A673 (cell line): ENCODE data around the gene B3GALNT1. TPM values are rescaled to one million over a fixed set of nuclear protein-coding genes. Genes with fewer than 3 reads are reported as not detected.
A peak's percentile ranks its signal among the peaks of the same experiment; 100 is the strongest.

ENCODE experiments used
- BruUV-seq: library from RNA; stranded (reverse); fragments of 400-500 nt; replicated peaks from 2 replicates; lab custom pipeline; 2021; lab: Mats Ljungman, UMichigan
- CTCF ChIA-PET: fragments of 300-600 bp; sonication (Branson Sonifier 250); formaldehyde crosslinking; loops from one replicate; lab custom pipeline; 2022; ENCODE audit warnings: antibody characterized with exemption; lab: Charles Lee
- POLR2A ChIA-PET: fragments of 300-600 bp; sonication (Branson Sonifier 250); formaldehyde crosslinking; loops from one replicate; lab custom pipeline; 2022; ENCODE audit warnings: antibody characterized with exemption; ENCODE audit not compliant: low non-redundant PET; lab: Charles Lee
- DNase-seq: peaks from one replicate; pipeline ENCODE4 v3.0.0-alpha.2; 2015; ENCODE audit warnings: low spot score
- H3K27ac ChIP-seq: fragments of 200-600 bp; sonication (generic); 2 replicates; pipeline ENCODE4 v1.5.1; 2016; ENCODE audit warnings: mixed run types, low read depth, mild to moderate bottlenecking, mixed read lengths, antibody characterized with exemption, low read length; ENCODE audit not compliant: poor library complexity, severe bottlenecking
- H3K27me3 ChIP-seq: fragments of 200-600 bp; sonication (generic); replicated peaks from 2 replicates; pipeline ENCODE4 v1.6.1; 2017; ENCODE audit warnings: mixed run types, low read depth, mild to moderate bottlenecking, mixed read lengths, antibody characterized with exemption, low read length; ENCODE audit not compliant: insufficient read depth, poor library complexity
- H3K36me3 ChIP-seq: fragments of 200-600 bp; sonication (generic); 2 replicates; pipeline ENCODE4 v1.6.1; 2016; ENCODE audit warnings: mixed run types, mild to moderate bottlenecking, mixed read lengths, antibody characterized with exemption, low read length; ENCODE audit not compliant: insufficient read depth, poor library complexity, severe bottlenecking
- H3K4me1 ChIP-seq: fragments of 200-600 bp; sonication (generic); 2 replicates; pipeline ENCODE4 v1.6.1; 2017; ENCODE audit warnings: mixed run types, mild to moderate bottlenecking, mixed read lengths, antibody characterized with exemption, low read length; ENCODE audit not compliant: insufficient read depth, poor library complexity, severe bottlenecking
- H3K4me3 ChIP-seq: fragments of 200-600 bp; sonication (generic); 2 replicates; pipeline ENCODE4 v1.5.1; 2016; ENCODE audit warnings: low read depth, mixed run types, mild to moderate bottlenecking, mixed read lengths, low read length; ENCODE audit not compliant: poor library complexity, severe bottlenecking
- H3K9me3 ChIP-seq: fragments of 200-600 bp; sonication (generic); 2 replicates; pipeline ENCODE4 v1.6.1; 2016; ENCODE audit warnings: mixed run types, low read depth, mild to moderate bottlenecking, mixed read lengths, antibody characterized with exemption, low read length; ENCODE audit not compliant: poor library complexity, severe bottlenecking
- EZH2 ChIP-seq: fragments of 200-600 bp; sonication (generic); IDR thresholded peaks from 2 replicates; pipeline ENCODE4 v1.6.1; 2017; ENCODE audit warnings: borderline replicate concordance, low read depth, mild to moderate bottlenecking, mixed read lengths, antibody characterized with exemption, low read length; ENCODE audit not compliant: poor library complexity, severe bottlenecking
- intact Hi-C: fragments of 100-400 bp; cut with micrococcal nuclease; formaldehyde crosslinking; loops from one replicate; pipeline ENCODE4 v1.10.0; 2022; ENCODE audit not compliant: unreplicated experiment
- total RNA-seq: library from RNA; stranded (reverse); gene quantifications from 2 replicates; pipeline ENCODE4 v1.2.3, GENCODE V29; 2021
- TF ChIP-seq, protein P1 (sequence below): fragments of 300-800, 200-600 bp; sonication (generic); conservative IDR thresholded peaks from 2 replicates; pipeline ENCODE4 v1.5.1; 2017; ENCODE audit warnings: low read depth, mild to moderate bottlenecking, antibody characterized with exemption, low read length, moderate library complexity, mixed read lengths

The B3GALNT1 gene
- total RNA-seq, 1 experiment from 2014 or later = 3.0 TPM

DNA sequence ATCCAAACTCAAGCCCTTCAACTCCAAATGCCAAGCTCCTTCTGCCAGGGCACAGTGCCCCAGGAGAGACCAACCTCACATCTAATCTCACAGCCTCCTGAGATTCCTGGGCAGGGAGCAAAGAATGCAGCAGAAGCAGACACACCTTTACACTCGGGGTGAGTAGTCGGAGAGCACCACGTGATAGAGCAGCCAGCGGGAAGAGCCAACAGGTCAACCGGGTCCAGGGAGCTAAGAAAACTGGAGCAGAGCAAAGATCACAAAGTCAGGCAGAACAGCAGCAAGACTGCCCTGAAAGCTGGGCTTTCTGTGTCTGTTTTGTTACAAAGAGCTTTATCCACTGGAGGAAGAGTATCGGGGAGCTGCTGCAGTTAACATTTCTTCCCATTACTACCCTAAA, 4.2 kb downstream of the B3GALNT1 start:
- Histone ChIP-seq H3K9me3 (no peaks in the 10 kb centered on the region), H3K4me1 (no peaks in the 10 kb centered on the region), H3K4me3 (no peak overlapping the region), H3K27ac (no peak overlapping the region), H3K27me3 (peaks cover 16% of the 10 kb centered on the region), H3K36me3 (no peaks in the 10 kb centered on the region)
- ChIA-PET CTCF (no interaction called here), POLR2A (no interaction called here)
- no peak for DNase-seq
- TF ChIP-seq, protein P1, sequence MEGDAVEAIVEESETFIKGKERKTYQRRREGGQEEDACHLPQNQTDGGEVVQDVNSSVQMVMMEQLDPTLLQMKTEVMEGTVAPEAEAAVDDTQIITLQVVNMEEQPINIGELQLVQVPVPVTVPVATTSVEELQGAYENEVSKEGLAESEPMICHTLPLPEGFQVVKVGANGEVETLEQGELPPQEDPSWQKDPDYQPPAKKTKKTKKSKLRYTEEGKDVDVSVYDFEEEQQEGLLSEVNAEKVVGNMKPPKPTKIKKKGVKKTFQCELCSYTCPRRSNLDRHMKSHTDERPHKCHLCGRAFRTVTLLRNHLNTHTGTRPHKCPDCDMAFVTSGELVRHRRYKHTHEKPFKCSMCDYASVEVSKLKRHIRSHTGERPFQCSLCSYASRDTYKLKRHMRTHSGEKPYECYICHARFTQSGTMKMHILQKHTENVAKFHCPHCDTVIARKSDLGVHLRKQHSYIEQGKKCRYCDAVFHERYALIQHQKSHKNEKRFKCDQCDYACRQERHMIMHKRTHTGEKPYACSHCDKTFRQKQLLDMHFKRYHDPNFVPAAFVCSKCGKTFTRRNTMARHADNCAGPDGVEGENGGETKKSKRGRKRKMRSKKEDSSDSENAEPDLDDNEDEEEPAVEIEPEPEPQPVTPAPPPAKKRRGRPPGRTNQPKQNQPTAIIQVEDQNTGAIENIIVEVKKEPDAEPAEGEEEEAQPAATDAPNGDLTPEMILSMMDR = no peak
- no peak for TF ChIP-seq EZH2
- intact Hi-C loops = no loop called here
- no TSS peak for BruUV-seq

DNA sequence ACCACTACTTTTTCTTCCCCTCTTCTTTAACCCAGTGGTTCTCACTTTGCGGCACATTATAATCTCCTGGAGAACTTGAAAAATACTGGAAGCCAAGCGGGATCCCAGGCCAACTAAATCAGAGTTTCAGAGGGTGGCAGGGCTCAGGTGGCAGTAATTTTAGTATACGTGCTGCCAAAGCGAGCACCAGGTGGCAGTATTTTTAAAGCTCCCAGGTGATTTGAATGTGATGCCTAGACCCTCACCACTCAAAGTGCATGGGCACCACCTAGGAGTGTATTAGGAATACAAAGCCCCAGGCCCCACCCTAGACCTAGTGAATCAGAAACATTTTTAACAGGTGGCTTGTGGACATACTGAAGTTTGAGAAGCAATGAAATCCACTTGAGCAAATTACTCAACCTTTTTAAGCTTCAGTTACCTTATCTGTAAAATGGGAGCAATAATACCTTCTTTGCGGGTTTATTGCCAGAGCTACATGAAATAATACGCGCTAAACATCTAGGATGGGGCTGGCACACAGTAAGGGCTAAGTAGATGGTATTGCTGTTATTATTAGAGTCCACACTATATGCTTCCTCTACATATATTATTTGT, 8.3 kb downstream of the B3GALNT1 start:
- ChIA-PET CTCF (interaction anchor here (0.6 kb wide), 1 partner anchor 41 kb away, joined by 12 read pairs; no protein-coding TSS in a partner anchor), POLR2A (no interaction called here)
- Histone ChIP-seq H3K9me3 (no peaks in the 10 kb centered on the region), H3K27me3 (no peaks in the 10 kb centered on the region), H3K27ac (no peak overlapping the region), H3K4me3 (no peak overlapping the region), H3K4me1 (no peaks in the 10 kb centered on the region), H3K36me3 (no peaks in the 10 kb centered on the region)
- no peak for TF ChIP-seq EZH2
- TF ChIP-seq, protein P1 = peak; percentile 34; the same call in 1 of the 2 replicates
- BruUV-seq = no TSS peak
- no peak for DNase-seq
- intact Hi-C loops = loop anchor here (5.0 kb wide), 1 partner anchor 175 kb away; no protein-coding TSS in a partner anchor

DNA sequence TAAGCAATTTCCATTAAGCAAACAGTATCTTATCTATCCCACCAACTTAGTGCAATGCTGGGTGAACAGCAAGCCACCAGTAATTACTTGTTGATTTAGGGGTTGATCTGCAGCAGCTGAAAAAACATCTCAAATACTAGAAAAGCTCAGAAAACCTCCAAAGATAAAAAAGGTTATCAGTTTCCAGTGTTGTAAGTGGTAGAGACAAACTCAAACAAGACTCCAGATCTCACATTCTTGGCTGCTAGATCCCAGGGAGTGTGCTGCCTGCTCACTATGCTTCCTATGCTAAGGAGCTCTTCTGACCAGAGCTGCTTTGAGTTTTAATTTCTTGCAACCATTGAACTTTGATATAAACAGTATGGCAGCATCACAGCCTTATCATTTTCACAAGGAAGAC, 11.3 kb downstream of the B3GALNT1 start:
- Histone ChIP-seq H3K4me3 (no peak overlapping the region), H3K36me3 (no peaks in the 10 kb centered on the region), H3K4me1 (no peaks in the 10 kb centered on the region), H3K27ac (no peak overlapping the region), H3K27me3 (no peaks in the 10 kb centered on the region), H3K9me3 (no peaks in the 10 kb centered on the region)
- no peak for DNase-seq
- ChIA-PET POLR2A (no interaction called here), CTCF (no interaction called here)
- no TSS peak for BruUV-seq
- intact Hi-C loops = no loop called here
- TF ChIP-seq, protein P1 = no peak
- TF ChIP-seq EZH2 = no peak
